Skin of body (tissue), 2 donors: ENCODE data around the gene HSP90AB1. TPM values are rescaled to one million over a fixed set of nuclear protein-coding genes. Genes with fewer than 3 reads are reported as not detected.
A peak's percentile ranks its signal among the peaks of the same experiment; 100 is the strongest.

Source experiments
- DNase-seq: peaks from one replicate; lab custom pipeline; 2025; lab: John Stamatoyannopoulos, UW
- total RNA-seq: library from RNA; depleted of rRNA; stranded (reverse); fragments of >200 nt; gene quantifications from one replicate; pipeline ENCODE4 v1.2.3, GENCODE V29; 2014

The HSP90AB1 gene
- total RNA-seq, 1 donor from 2014 or later: 326 TPM

DNA sequence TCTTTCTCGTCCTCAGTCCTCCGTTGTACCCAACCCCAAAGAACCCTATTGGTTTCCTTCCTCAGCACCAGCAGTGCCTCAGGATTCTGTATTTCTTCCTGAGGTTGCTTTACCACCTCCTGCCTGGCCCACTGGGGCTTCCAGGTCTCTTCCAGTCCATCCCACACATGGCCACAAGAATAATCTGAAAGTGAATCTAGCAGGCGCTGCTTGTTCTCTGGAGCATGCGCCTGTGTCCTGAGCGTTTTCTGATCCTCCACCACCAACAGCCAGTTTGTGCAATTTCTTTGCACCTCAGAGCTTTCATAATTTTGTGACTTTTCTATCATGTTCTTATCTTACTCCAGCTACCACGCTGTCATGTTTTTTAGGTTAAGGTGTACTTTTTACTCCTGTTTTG is 11.6 kb upstream of the HSP90AB1 start:
- no peak for DNase-seq

DNA sequence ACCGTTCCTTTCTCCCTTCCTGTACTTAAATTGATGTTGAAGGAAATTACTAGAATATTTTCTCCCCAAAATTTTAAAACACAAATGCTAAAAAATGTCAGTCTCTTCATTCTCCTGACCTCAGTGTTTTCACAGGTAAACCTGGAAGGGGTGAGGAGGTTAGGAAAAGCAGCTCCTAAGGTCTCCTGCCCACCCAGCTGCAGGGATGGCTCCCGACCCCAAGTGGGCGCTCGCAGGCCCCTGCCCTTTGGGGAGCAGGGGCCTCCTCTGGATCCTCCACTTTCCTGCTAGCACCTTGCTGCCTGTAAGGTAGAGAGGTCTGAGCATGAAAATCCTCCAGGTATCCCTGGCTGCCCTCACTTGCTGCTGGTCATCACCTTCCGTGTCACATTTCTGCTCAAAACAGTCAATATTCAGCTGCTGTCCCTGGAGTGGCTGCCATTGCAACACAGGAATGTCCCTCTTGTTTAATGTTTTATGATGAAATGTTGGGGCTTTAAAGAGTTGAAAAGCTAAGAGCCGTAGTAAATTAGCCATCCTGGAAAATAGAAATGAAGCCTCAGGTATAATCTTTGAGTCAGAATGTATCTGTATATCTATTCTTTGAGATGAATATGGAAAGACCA is 10.9 kb upstream of the HSP90AB1 start:
- no peak for DNase-seq

DNA sequence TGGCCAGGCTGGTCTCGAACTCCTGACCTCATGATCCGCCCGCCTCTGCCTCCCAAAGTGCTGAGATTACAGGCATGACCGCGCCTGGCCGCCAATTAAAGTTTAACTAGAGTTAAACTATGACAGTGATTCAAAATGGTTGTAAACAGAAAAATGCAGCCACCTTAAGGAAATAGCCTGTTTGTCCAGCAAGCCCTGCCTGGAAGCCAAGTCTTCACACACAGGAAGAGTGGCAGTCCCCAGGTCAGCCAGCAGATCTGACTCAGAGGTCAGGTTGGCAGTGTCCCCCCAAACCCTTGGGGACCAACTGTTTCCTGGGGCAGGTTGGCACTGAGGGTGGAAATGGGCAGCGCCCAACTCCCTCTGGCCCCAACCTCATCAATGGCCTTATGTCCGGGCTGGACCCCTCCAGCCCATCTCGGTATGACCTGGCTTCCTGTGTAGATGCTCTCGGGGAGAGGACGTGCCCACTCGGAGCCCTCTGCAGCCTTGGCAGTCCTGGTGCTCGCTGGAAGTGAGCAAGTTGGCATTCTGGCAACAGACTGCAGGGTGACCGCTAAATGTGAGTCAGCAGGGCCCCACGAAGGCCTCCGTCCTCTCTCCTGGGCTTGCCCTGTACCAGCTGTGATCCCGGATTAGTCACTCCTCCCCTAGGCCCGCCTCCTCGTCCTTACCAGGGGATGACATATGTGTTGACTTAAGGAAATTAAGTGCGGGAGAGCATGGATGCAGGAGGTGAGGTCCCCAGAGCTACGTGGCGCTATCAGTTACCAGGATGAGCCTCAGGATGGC is 9.7 kb upstream of the HSP90AB1 start:
- peak; percentile 79 for DNase-seq

DNA sequence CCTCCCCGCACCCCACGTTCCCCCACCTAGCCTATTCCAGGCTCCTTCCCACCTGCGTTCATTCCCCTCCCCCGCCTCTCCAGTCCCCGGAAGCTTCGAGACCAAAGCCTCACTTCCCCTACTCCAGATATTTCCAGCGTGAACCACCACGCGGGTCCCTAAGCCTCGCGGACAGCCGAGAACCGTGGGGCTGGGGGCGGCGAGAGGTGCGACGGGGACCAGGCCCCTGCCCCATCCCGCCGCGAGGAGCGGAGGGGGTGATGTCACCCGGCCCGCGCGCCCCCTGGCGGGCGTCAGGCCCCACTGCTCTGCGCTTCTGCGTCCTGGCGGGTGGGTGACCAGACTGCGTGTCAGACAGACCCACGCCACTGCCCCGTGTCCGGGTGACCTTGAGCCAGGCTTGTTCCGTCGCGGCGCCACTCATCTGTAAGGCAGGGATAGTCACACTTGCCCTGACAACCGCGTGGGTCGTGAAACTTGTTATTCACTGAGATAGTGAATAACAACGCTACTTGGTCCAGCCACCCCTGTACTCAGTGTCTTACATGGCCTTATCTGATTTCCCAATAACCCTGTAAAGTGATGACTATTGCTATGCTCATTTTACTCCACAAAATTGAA is 9.0 kb upstream of the HSP90AB1 start:
- DNase-seq: peak; percentile 58

DNA sequence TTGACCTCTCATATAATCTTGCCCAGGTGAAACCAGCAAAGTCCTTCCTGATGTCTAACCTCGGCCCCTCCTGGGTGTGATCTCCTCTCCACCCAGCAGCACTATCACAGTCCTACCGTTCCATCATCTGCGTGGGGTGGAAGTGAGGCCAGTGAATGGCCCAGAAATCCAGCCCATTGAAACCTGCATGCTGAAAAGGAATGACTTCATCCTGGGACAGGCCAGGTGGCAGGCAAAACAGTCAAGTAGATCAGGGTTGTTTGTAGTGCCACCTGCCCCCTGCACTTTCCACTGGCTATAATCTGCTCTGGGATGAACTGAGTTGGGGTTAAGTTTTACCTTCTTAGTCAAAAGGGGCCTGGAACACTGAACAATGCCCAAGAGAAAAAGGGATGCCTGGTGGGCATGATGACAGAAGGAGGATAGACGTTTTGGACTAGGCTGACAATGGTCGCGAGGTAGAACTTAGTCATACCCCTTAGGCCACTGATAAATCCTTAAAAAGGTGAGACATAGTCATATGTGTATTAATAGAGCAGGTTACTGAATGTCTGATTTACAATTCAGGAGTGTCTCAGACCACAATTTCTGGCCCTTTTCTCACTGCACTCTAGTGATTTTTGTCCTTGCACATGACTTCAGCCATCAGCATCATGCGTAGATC is 8.1 kb upstream of the HSP90AB1 start:
- DNase-seq: no peak

DNA sequence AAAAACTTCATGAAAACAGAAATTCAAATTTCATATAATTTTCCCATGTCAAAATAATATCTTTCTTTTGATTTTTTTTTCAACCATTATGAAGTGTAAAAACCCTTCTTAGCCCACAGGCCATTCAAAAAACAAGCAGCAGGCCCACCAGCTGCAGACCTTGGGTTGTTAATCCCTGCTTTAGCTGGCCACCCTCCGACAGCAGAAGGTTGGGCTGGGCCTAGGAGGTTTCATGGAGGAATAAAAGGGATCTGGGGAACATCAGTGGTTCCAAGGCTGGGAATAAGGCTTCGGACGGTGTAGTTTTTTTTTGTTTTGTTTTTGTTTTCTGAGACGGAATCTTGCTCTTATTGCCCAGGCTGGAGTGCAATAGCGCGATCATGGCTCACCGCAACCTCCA is 3.6 kb upstream of the HSP90AB1 start:
- DNase-seq: no peak

DNA sequence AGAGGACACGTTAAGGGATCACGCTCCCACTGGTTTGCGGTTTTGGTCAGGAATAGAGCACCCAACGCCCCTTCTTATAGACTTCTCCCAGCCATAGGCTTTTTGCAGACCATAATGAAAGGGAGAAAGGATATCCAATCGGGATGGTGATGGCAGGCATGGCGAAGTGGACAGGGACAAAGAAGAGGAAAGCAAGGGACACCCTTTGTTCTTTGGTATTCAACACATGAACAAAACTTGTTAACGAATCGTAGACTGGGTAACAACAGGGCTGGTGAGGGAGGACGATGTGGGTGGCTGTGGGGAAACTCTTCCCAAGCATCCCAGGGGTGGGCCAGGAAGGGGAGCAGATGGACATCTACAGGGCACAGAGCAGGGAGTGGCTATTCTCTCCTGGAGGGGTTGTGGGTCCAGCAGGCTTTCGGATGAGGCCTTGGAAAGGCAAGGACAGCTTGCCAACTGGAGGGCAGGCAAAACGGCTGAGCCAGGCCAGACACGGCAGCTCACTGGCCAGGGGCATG is 1.4 kb upstream of the HSP90AB1 start:
- no peak for DNase-seq

DNA sequence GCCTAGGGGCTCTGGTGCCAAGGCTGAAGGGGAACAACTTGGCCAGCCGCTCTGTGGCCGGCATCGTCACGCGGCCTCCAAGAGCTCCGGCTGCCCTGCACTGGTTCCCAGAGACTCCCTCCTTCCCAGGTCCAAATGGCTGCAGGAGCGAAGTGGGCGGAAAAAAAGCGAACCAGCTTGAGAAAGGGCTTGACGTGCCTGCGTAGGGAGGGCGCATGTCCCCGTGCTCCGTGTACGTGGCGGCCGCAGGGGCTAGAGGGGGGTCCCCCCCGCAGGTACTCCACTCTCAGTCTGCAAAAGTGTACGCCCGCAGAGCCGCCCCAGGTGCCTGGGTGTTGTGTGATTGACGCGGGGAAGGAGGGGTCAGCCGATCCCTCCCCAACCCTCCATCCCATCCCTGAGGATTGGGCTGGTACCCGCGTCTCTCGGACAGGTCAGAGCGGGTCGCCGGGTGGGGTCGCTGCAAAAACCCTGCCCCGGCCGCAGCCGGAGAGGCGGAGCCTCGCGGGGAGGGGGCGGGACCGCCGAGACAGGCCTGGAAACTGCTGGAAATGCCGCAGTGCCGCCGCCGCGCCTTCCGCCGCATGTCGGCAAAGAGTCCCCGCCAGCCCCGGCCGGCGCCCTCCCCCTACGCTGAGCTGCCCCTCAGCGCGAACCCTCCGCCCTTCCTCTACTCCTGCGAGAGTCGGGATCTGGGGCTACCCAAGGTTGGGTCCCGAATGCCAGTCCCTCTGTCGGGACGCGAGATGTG is 814 bp upstream of the HSP90AB1 start:
- DNase-seq: peak; percentile 74

DNA sequence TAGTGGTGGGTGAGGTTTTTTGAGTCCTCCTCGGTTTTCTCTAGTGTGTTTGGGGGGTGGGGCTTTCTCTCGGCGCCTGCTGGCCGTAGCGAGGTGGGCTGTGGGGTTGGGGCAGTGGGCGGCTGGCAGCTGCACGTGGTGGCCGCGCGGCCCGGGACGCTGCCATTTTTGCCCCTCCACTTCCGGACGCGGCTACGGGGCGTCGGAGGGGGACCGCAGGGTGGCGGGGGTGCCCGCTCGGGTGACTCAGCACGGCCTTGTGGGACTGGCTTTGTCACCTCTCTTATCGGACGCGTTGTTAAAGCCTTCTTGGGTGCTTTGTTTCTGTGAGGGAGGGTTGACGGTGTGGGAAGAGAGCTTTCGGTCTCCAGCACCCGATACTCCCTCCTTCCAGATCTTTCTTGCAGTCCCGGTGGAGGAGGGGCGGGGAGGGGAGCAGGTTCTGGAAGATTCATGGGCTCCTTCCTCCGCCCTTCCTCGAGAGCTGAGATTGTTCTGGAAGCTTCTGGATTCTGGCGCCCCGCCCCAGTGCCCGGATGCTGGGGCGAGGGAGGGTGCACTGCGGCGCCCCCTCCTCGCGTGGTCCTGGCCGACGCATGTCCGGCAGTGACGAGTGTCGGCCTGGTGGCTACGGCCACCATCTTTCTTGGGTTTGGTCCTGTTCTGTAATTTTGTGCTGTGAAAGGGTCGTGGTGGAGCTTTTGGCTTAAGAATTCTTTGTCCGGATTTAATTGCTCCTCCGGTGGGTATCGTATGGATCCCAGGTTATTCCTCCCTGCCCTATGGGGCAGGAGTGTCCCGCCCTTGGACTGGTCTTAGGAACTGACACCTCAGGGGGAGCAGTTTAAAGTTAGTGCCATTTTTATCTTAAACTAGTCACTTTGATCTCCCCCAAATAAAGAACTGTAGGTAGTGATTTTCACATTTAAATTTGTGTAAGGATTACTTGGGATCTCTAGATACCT is 719 bp downstream of the HSP90AB1 start:
- DNase-seq: no peak

DNA sequence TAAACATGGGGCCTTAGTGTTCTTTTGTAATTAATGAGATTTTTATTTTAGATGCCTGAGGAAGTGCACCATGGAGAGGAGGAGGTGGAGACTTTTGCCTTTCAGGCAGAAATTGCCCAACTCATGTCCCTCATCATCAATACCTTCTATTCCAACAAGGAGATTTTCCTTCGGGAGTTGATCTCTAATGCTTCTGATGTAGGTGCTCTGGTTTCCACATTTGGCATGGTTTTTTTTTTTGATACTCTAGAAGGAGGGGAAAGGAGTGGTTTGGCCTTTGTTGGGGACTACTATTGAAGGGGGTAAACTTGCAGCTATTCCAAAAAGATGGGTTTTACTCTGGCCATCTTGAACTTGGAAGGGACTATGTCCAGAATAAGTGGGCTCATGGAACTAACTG is 1.7 kb downstream of the HSP90AB1 start:
- DNase-seq: no peak

DNA sequence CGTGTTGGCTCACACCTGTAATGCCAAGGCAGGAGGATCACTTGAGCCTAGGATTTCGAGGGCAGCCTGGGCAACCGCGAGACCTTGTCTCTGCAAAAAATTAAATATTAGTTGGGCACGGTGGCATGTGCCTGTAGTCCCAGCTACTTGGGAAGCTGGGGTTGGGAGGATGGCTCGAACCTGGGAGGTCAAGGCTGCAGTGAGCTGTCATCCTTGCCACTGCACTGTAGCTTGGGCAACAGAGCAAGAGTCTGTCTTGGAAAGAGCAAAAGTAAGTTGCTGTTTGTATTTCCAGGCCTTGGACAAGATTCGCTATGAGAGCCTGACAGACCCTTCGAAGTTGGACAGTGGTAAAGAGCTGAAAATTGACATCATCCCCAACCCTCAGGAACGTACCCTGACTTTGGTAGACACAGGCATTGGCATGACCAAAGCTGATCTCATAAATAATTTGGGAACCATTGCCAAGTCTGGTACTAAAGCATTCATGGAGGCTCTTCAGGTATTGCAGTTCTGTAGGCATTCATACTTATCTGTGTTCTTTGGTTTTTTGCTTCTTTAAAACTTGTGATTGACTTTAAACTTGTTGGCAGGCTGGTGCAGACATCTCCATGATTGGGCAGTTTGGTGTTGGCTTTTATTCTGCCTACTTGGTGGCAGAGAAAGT is 2.3 kb downstream of the HSP90AB1 start:
- no peak for DNase-seq

DNA sequence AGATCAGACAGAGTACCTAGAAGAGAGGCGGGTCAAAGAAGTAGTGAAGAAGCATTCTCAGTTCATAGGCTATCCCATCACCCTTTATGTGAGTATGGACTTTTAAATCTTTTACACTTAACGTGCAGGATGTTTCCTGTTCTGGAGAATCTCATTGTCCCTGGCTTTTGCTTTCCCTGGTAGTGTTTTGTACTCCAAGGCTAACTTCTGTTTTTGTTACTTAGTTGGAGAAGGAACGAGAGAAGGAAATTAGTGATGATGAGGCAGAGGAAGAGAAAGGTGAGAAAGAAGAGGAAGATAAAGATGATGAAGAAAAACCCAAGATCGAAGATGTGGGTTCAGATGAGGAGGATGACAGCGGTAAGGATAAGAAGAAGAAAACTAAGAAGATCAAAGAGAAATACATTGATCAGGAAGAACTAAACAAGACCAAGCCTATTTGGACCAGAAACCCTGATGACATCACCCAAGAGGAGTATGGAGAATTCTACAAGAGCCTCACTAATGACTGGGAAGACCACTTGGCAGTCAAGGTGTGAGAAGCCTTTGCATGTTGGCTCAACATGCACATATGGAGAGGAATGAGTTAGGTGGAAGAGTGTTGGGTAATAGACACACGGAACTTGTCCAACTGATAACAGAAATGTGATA is 3.3 kb downstream of the HSP90AB1 start:
- DNase-seq: no peak

DNA sequence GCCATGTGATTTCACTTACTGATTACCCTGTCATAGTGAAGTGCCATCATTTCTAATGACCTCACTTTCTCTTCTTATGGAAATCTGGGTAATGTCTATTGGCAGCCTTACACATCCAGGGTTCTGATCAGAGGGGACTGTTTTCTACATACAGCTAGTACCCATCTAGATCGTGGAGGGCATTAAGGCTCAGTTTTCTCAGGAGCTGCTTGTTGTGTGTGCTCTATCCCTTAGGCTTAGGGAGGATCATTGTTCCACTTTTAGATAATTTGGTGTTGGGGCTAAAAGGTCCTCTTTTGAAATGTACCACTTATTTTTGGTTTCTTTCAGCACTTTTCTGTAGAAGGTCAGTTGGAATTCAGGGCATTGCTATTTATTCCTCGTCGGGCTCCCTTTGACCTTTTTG is 3.8 kb downstream of the HSP90AB1 start:
- no peak for DNase-seq

DNA sequence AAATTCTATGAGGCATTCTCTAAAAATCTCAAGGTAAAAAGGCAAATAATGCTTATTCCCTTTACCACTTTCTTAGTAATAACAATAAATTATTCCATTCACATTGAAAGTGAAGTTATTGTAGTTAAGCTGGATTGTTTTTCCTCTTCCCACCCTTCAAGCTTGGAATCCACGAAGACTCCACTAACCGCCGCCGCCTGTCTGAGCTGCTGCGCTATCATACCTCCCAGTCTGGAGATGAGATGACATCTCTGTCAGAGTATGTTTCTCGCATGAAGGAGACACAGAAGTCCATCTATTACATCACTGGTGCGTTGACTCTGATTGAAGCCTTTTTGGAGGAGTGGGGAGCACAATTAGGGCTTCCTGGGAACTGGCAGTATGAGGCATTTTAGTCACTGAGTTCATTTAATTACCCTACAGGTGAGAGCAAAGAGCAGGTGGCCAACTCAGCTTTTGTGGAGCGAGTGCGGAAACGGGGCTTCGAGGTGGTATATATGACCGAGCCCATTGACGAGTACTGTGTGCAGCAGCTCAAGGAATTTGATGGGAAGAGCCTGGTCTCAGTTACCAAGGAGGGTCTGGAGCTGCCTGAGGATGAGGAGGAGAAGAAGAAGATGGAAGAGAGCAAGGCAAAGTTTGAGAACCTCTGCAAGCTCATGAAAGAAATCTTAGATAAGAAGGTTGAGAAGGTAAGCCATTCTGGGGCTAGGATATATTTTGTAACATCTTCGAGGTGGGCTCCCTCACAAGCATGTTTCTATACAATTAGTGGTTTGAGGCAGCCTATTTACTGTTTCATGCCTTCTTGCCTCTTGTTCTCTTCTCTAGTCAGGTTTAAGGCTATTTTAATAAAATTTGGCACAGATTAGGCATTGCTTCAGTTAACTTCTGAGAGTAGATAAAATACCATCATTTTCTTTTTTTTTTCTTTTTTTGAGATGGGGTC is 4.9 kb downstream of the HSP90AB1 start:
- no peak for DNase-seq

DNA sequence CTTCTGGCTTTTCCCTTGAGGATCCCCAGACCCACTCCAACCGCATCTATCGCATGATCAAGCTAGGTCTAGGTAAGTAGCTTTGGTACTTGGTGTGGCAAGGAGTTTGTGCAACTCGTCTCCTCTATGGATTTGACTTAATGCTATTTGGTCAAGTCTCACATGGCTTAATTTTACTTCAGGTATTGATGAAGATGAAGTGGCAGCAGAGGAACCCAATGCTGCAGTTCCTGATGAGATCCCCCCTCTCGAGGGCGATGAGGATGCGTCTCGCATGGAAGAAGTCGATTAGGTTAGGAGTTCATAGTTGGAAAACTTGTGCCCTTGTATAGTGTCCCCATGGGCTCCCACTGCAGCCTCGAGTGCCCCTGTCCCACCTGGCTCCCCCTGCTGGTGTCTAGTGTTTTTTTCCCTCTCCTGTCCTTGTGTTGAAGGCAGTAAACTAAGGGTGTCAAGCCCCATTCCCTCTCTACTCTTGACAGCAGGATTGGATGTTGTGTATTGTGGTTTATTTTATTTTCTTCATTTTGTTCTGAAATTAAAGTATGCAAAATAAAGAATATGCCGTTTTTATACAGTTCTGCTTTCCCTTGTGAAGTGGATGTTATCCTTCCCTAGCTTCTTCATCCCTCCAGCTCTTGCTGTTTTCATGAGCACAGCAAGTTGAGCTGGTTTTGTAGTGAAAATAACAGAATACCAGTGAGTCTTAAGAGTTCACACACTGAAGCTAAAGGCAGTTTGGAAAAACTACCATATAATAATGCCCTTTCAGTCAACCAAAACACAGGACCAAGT is 6.6 kb downstream of the HSP90AB1 start:
- DNase-seq: no peak

DNA sequence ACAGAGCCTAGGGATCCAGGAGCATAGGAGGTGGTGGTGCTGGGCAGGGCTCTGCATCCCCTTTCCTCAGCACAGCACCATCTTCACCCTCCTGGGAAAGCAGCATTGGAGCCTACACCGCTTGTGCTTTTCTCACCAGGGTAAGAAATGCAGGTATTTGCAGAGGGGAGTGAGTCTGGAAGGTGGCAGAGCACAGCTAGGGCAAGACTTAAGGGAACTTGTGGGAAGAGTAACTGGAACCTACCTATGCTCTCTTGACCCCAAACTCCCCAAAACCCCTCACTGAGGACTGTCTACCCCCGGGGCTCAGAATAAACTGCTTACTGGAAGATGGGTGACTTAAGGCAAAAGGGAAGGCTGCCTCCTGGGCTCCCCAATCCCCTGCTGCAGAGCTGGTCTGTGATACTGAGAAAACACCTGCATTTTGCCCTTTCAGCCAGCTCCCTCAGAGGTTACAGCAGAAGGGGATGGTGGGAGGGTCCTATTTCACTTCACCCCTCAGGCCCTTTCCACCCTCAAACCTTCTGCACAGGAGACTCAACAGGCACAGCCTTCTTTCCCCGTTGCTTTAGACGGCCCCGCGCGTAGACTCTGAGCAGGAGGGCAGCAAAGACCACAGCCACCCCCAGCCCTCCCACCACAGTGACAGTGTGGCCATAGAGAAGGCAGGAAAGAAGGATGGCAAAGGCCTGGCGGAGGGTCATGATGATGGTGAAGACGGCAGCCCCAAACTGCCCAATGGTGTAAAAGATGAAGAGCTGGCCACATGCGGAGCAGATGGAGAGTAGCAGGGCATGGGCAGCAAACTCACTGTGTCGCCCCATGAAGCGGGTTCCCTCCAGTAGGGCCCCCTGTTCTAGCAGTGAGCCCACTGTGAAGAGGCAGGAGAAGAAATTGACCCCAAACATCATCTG is 7.5 kb downstream of the HSP90AB1 start:
- DNase-seq: no peak
